Vagina (tissue), 2 donors: ENCODE measurements around the gene WDR38.

ENCODE experiments used
- POLR2A ChIP-seq, 2 donors: fragments of 450-650 bp; IDR thresholded peaks; one replicate each; pipeline ENCODE4 v1.6.1; 2017; ENCODE audit warnings: antibody characterized with exemption in 2 of 2, mild to moderate bottlenecking in 2 of 2, moderate library complexity in 2 of 2
- POLR2AphosphoS5 ChIP-seq, 2 donors: sonication (generic); formaldehyde crosslinking; IDR thresholded peaks; one replicate each; pipeline ENCODE4 v1.9.0; 2017; ENCODE audit warnings: antibody characterized with exemption in 2 of 2, mild to moderate bottlenecking in 2 of 2, low read depth in 1 of 2; ENCODE audit not compliant: insufficient read depth in 1 of 2
- TF ChIP-seq, protein P1 (sequence below), 3 experiments: fragments of 450-650 bp in 2 of 3; fragments of 200-600 bp in 1 of 3; sonication (generic) in 1 of 3; IDR thresholded peaks; one replicate each; pipeline ENCODE4 v1.5.1; 2017 to 2019; ENCODE audit warnings: antibody characterized with exemption in 3 of 3, mild to moderate bottlenecking in 2 of 3, moderate library complexity in 2 of 3

DNA sequence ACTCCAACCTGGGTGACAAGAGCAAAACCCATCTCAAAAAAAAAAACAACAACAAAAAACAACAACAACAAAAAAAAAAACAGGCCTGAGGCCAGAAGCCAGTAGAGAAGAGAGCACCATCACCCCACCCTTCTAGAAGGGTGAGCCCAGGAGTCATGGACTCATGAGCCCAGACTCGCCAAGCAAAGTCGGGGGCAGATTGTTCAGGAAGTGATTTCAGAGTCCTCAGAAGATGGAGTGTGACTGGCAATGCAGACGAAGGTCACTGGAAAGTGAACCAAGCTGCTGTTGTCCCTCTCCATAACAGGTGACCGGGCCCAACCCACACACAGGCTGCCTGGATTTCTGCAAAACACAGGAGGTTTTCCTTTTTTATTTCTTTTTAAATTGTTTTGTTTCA is 9.0 kb upstream of the WDR38 start:
- TF ChIP-seq POLR2A (IDR thresholded peaks at IDR 0.05) (no peak), POLR2AphosphoS5 (IDR thresholded peaks at IDR 0.05; ENCODE audit: insufficient read depth in 1 of 2, low read depth in 1 of 2) (no peak)
- TF ChIP-seq, protein P1, sequence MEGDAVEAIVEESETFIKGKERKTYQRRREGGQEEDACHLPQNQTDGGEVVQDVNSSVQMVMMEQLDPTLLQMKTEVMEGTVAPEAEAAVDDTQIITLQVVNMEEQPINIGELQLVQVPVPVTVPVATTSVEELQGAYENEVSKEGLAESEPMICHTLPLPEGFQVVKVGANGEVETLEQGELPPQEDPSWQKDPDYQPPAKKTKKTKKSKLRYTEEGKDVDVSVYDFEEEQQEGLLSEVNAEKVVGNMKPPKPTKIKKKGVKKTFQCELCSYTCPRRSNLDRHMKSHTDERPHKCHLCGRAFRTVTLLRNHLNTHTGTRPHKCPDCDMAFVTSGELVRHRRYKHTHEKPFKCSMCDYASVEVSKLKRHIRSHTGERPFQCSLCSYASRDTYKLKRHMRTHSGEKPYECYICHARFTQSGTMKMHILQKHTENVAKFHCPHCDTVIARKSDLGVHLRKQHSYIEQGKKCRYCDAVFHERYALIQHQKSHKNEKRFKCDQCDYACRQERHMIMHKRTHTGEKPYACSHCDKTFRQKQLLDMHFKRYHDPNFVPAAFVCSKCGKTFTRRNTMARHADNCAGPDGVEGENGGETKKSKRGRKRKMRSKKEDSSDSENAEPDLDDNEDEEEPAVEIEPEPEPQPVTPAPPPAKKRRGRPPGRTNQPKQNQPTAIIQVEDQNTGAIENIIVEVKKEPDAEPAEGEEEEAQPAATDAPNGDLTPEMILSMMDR (IDR thresholded peaks at IDR 0.05), result no peak
